Measurements from ENCODE around the gene TCP11L2. TPM values are rescaled to one million over a fixed set of nuclear protein-coding genes. Genes with fewer than 3 reads are reported as not detected.
A peak's percentile ranks its signal among the peaks of the same experiment; 100 is the strongest.

TCP11L2 gene
- 10 to 100 TPM; 10.6 to 19.4 TPM for polyA plus RNA-seq

DNA sequence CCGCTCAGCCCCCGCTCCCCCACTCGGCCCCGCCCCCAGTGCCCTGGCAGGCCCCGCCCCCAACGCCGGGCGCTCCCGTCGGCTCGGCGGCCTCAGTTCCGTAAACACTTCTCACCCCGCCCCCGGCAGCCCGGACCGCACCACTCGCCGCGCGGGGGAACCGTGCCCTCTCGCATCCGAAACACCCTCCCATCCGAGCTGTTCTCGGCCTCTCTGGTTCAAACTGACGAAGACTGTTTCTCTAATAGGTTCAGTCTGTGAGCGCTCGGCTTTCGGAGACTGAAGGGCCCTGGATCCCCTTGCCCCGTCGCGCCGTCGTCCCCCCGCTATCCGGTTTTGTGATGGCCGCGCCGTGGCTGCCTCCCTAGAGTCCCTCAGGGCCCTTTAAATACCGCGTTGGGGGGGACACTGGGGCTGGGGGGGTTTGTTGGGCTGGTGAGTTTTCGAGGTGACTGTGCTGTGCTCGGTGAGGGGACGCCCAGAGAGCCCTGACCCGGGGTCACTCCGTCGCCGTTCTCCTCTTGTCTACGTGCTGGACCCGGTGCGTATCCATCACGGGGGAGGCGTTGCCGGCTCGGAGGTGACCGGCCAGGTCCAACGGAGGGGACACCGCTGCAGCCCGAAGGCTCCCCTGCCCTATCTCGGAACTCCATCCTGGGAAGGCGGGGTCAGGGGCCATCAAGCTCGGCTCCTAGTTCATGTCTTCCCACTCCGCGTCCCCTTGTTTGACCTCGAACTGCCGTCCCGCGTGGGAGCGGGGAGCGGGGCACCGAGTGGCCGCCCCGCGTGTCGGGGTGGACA, at the start of gene TCP11L2:
Gene TCP11L2, plus strand, starts transcription at position 333 of the 801 bp plus-strand sequence. CDS start 8,343 bp downstream, outside the sequence.
- Histone ChIP-seq H3K36me3 (ENCODE audit: control insufficient read depth in 2 of 2, insufficient read depth in 2 of 2, low read length in 1 of 2) (no peaks in the 10 kb centered on the region), H3K27ac (ENCODE audit: low read depth in 2 of 2, low read length in 1 of 2) (peak within 1 kb of the TSS; percentile 99 to 100), H3K9me3 (ENCODE audit: control insufficient read depth in 2 of 2, insufficient read depth in 1 of 2, low read depth in 1 of 2, low read length in 1 of 2) (no peaks in the 10 kb centered on the region), H3K4me3 (ENCODE audit: low read depth in 1 of 2, low read length in 2 of 2) (peak within 1 kb of the TSS; percentile 99), H3K27me3 (ENCODE audit: control insufficient read depth in 1 of 2, insufficient read depth in 2 of 2, low read length in 2 of 2) (no peaks in the 10 kb centered on the region), H3K4me1 (ENCODE audit: control insufficient read depth in 2 of 2, insufficient read depth in 2 of 2, low read length in 1 of 2) (peaks cover 0 to 12% of the 10 kb centered on the region in 2 donors)
- WGBS, 2 donors = 0 to 1% methylated on average over 63 to 75 of the region's 76 CpGs

DNA sequence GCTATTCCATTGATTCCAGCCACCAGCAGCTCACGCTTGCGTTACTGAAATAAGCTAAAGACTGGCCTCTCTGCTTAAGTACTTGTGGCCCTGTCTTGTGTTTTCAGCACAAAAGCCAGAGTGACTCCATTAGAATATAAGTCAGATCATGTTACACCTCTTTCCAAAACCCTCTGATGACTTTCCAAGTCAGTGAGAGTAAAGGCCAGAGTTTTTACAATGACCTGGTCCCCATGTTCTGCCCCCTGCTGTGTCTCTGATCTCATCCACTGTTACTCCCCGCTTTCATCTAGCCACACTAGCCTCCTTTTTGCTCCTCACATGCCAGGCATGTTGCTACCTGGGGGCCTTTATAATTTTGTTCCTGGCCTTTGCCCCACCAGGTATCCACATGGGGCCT, 47.8 kb upstream of the TCP11L2 start:
- Histone ChIP-seq H3K36me3 (ENCODE audit: control insufficient read depth in 2 of 2, insufficient read depth in 2 of 2, low read length in 1 of 2) (no peaks in the 10 kb centered on the region), H3K27ac (ENCODE audit: low read depth in 2 of 2, low read length in 1 of 2) (no peak overlapping the region), H3K9me3 (ENCODE audit: control insufficient read depth in 2 of 2, insufficient read depth in 1 of 2, low read depth in 1 of 2, low read length in 1 of 2) (no peaks in the 10 kb centered on the region), H3K4me1 (ENCODE audit: control insufficient read depth in 2 of 2, insufficient read depth in 2 of 2, low read length in 1 of 2) (no peaks in the 10 kb centered on the region), H3K4me3 (ENCODE audit: low read depth in 1 of 2, low read length in 2 of 2) (no peak overlapping the region), H3K27me3 (ENCODE audit: control insufficient read depth in 1 of 2, insufficient read depth in 2 of 2, low read length in 2 of 2) (no peaks in the 10 kb centered on the region)
- WGBS, 2 donors = 91 to 95% methylated on average over 3 of the region's 3 CpGs

DNA sequence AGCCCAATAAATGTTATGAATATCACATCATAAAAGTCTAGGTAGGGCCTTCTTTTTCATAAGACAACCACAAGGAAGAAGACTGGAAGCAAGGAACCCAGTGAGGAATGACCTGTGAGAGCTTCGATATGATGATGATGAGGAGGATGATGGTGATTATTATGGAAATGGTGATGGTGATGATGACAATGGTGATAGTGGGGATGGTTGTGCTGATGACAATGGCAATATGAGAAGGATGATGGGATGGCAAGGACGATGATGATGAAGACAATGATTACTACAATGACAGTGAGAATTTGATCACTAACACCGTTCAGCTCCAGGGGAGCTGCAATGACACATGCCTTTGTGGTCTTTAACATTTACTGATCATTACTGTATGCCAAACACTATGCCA, 47.0 kb upstream of the TCP11L2 start:
- Histone ChIP-seq H3K4me1 (ENCODE audit: control insufficient read depth in 2 of 2, insufficient read depth in 2 of 2, low read length in 1 of 2) (no peaks in the 10 kb centered on the region), H3K4me3 (ENCODE audit: low read depth in 1 of 2, low read length in 2 of 2) (no peak overlapping the region), H3K36me3 (ENCODE audit: control insufficient read depth in 2 of 2, insufficient read depth in 2 of 2, low read length in 1 of 2) (no peaks in the 10 kb centered on the region), H3K27me3 (ENCODE audit: control insufficient read depth in 1 of 2, insufficient read depth in 2 of 2, low read length in 2 of 2) (no peaks in the 10 kb centered on the region), H3K9me3 (ENCODE audit: control insufficient read depth in 2 of 2, insufficient read depth in 1 of 2, low read depth in 1 of 2, low read length in 1 of 2) (no peaks in the 10 kb centered on the region), H3K27ac (ENCODE audit: low read depth in 2 of 2, low read length in 1 of 2) (no peak overlapping the region)
- 86 to 91% methylated on average over 3 of the region's 3 CpGs for WGBS, 2 donors

DNA sequence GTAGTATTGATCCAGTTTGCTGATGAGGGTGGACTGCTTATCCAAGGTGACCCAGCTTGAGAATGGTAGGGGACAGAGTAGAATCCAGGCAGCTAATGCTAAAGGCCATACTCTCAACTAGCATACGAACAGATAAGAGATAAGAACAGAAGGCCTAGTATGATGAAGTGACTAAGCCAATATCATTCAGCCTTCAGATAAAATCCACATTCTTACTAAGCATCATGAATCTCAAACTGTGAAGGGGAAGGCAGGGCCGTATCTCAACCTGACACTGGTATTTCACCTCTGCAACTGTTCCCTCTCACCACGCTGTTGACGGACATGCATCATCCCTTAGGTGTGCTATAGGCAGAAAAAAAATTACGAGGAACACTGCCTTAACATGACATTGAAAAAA, 46.6 kb upstream of the TCP11L2 start:
- Histone ChIP-seq H3K36me3 (ENCODE audit: control insufficient read depth in 2 of 2, insufficient read depth in 2 of 2, low read length in 1 of 2) (no peaks in the 10 kb centered on the region), H3K4me1 (ENCODE audit: control insufficient read depth in 2 of 2, insufficient read depth in 2 of 2, low read length in 1 of 2) (no peaks in the 10 kb centered on the region), H3K27ac (ENCODE audit: low read depth in 2 of 2, low read length in 1 of 2) (no peak overlapping the region), H3K27me3 (ENCODE audit: control insufficient read depth in 1 of 2, insufficient read depth in 2 of 2, low read length in 2 of 2) (no peaks in the 10 kb centered on the region), H3K9me3 (ENCODE audit: control insufficient read depth in 2 of 2, insufficient read depth in 1 of 2, low read depth in 1 of 2, low read length in 1 of 2) (no peaks in the 10 kb centered on the region), H3K4me3 (ENCODE audit: low read depth in 1 of 2, low read length in 2 of 2) (no peak overlapping the region)
- 67 to 82% methylated on average over 5 of the region's 5 CpGs for WGBS, 2 donors

DNA sequence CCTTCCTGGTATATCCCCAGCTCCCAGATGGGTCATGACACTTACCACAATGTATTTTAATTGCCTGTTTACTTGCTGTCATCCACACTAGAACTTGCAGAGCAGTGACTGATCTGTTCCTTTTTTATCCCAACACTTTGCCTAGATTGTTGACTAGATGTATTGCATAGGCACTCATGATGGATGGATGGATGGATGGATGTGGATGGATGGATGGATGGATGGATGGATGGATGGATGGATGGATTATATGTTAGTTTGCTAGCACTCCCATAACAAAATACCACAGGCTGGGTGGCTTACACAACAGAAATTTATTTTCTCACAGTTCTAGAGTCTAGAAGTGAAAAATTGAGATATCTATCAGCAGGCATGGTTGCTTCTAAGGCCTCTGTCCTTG, 46.0 kb upstream of the TCP11L2 start:
- H3K27me3 ChIP-seq (ENCODE audit: control insufficient read depth in 1 of 2, insufficient read depth in 2 of 2, low read length in 2 of 2) = no peaks in the 10 kb centered on the region
- no peak overlapping the region for H3K4me3 ChIP-seq (ENCODE audit: low read depth in 1 of 2, low read length in 2 of 2)
- no peaks in the 10 kb centered on the region for H3K9me3 ChIP-seq (ENCODE audit: control insufficient read depth in 2 of 2, insufficient read depth in 1 of 2, low read depth in 1 of 2, low read length in 1 of 2)
- no peaks in the 10 kb centered on the region for H3K4me1 ChIP-seq (ENCODE audit: control insufficient read depth in 2 of 2, insufficient read depth in 2 of 2, low read length in 1 of 2)
- H3K36me3 ChIP-seq (ENCODE audit: control insufficient read depth in 2 of 2, insufficient read depth in 2 of 2, low read length in 1 of 2) = no peaks in the 10 kb centered on the region
- no peak overlapping the region for H3K27ac ChIP-seq (ENCODE audit: low read depth in 2 of 2, low read length in 1 of 2)

DNA sequence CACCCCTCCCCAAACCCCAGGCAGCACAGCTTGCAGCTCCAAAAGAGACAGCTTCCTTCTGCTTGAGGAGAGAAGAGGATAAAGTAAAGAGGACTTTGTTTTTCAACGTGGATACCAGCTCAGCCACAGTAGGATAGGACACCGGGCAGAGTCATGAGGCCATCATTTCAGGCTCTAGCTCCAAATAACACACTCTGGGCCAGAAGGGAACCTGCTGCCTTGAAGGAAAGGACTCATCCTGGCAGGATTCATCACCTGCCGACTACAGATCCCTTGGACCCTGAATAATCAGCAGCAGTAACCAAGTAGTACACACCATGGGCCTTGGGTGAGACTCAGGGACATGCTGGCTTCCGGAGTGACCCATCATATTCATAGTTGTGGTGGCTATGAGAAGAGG, 44.3 kb upstream of the TCP11L2 start:
- Histone ChIP-seq H3K9me3 (ENCODE audit: control insufficient read depth in 2 of 2, insufficient read depth in 1 of 2, low read depth in 1 of 2, low read length in 1 of 2) (no peaks in the 10 kb centered on the region), H3K36me3 (ENCODE audit: control insufficient read depth in 2 of 2, insufficient read depth in 2 of 2, low read length in 1 of 2) (no peaks in the 10 kb centered on the region), H3K27me3 (ENCODE audit: control insufficient read depth in 1 of 2, insufficient read depth in 2 of 2, low read length in 2 of 2) (no peaks in the 10 kb centered on the region), H3K27ac (ENCODE audit: low read depth in 2 of 2, low read length in 1 of 2) (no peak overlapping the region), H3K4me1 (ENCODE audit: control insufficient read depth in 2 of 2, insufficient read depth in 2 of 2, low read length in 1 of 2) (no peaks in the 10 kb centered on the region), H3K4me3 (ENCODE audit: low read depth in 1 of 2, low read length in 2 of 2) (no peak overlapping the region)
- 86 to 88% methylated on average over 4 of the region's 4 CpGs for WGBS, 2 donors

DNA sequence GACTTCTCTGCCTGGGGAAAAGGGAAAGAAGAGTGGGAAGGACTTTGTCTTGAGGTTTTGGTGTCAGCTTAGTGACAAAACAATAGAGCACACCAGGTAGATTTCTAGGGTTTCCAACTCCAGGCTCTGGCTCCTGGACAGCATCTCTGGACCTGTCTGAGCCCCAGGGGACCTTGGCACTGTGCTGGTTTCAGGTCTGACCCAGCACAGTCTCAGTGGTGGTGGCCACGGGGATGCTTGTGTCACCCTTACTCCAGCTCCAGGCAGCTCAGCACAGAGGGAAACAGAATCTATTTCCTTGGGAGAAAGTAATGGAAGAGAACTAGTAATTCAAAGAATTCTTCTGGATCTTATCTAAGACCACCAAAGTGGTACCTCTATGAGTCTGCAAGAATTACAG, 43.6 kb upstream of the TCP11L2 start:
- H3K4me1 ChIP-seq (ENCODE audit: control insufficient read depth in 2 of 2, insufficient read depth in 2 of 2, low read length in 1 of 2) = no peaks in the 10 kb centered on the region
- H3K36me3 ChIP-seq (ENCODE audit: control insufficient read depth in 2 of 2, insufficient read depth in 2 of 2, low read length in 1 of 2) = no peaks in the 10 kb centered on the region
- no peak overlapping the region for H3K27ac ChIP-seq (ENCODE audit: low read depth in 2 of 2, low read length in 1 of 2)
- no peak overlapping the region for H3K4me3 ChIP-seq (ENCODE audit: low read depth in 1 of 2, low read length in 2 of 2)
- no peaks in the 10 kb centered on the region for H3K27me3 ChIP-seq (ENCODE audit: control insufficient read depth in 1 of 2, insufficient read depth in 2 of 2, low read length in 2 of 2)
- H3K9me3 ChIP-seq (ENCODE audit: control insufficient read depth in 2 of 2, insufficient read depth in 1 of 2, low read depth in 1 of 2, low read length in 1 of 2) = no peaks in the 10 kb centered on the region
- WGBS, 2 donors = 81 to 94% methylated on average over 1 of the region's 1 CpG

DNA sequence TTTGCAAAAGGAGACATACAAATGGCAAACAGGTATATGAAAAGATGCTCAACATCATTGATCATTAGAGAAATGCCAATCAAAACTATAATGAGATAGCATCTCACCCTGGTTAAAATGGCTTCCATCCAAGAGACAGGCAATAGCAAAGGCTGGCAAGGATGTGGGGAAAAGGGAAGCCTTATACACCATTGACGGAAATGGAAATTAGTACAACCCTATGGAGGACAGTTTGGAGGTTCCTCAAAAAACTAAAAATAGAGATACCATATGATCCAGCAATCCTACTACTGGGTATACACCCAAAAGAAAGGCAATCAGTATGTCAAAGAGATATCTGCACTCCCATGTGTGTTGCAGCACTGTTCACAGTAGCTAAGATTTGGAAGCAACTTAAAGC, 37.4 kb upstream of the TCP11L2 start:
- WGBS, 2 donors = 94 to 100% methylated on average over 1 of the region's 1 CpG
- H3K27ac ChIP-seq (ENCODE audit: low read depth in 2 of 2, low read length in 1 of 2) = no peak overlapping the region
- no peaks in the 10 kb centered on the region for H3K36me3 ChIP-seq (ENCODE audit: control insufficient read depth in 2 of 2, insufficient read depth in 2 of 2, low read length in 1 of 2)
- H3K9me3 ChIP-seq (ENCODE audit: control insufficient read depth in 2 of 2, insufficient read depth in 1 of 2, low read depth in 1 of 2, low read length in 1 of 2) = no peaks in the 10 kb centered on the region
- H3K4me3 ChIP-seq (ENCODE audit: low read depth in 1 of 2, low read length in 2 of 2) = no peak overlapping the region
- H3K4me1 ChIP-seq (ENCODE audit: control insufficient read depth in 2 of 2, insufficient read depth in 2 of 2, low read length in 1 of 2) = peaks cover 0 to 3% of the 10 kb centered on the region in 2 donors
- no peaks in the 10 kb centered on the region for H3K27me3 ChIP-seq (ENCODE audit: control insufficient read depth in 1 of 2, insufficient read depth in 2 of 2, low read length in 2 of 2)

DNA sequence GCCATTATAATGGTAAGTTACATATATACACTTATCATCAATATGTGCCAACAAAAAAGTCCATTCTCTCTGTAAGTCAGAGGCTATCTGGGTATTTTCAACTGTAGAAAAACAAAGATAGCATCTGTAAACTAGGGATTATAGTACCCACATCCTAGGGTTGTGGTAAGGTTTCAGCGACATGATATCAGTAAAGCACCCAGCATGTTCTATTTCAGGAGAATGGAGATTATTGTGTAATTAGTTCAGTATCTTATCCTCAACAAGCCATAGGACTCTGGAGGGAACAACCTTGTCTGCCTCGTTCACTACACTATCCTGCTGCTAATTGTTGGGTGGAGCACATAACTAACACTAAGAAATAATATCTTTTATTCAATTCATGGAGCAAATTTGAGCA, 35.0 kb upstream of the TCP11L2 start:
- no peaks in the 10 kb centered on the region for H3K36me3 ChIP-seq (ENCODE audit: control insufficient read depth in 2 of 2, insufficient read depth in 2 of 2, low read length in 1 of 2)
- no peaks in the 10 kb centered on the region for H3K9me3 ChIP-seq (ENCODE audit: control insufficient read depth in 2 of 2, insufficient read depth in 1 of 2, low read depth in 1 of 2, low read length in 1 of 2)
- H3K4me3 ChIP-seq (ENCODE audit: low read depth in 1 of 2, low read length in 2 of 2) = no peak overlapping the region
- no peaks in the 10 kb centered on the region for H3K27me3 ChIP-seq (ENCODE audit: control insufficient read depth in 1 of 2, insufficient read depth in 2 of 2, low read length in 2 of 2)
- H3K4me1 ChIP-seq (ENCODE audit: control insufficient read depth in 2 of 2, insufficient read depth in 2 of 2, low read length in 1 of 2) = peaks cover 0 to 7% of the 10 kb centered on the region in 2 donors
- no peak overlapping the region for H3K27ac ChIP-seq (ENCODE audit: low read depth in 2 of 2, low read length in 1 of 2)
- 69 to 72% methylated on average over 2 of the region's 2 CpGs for WGBS, 2 donors

DNA sequence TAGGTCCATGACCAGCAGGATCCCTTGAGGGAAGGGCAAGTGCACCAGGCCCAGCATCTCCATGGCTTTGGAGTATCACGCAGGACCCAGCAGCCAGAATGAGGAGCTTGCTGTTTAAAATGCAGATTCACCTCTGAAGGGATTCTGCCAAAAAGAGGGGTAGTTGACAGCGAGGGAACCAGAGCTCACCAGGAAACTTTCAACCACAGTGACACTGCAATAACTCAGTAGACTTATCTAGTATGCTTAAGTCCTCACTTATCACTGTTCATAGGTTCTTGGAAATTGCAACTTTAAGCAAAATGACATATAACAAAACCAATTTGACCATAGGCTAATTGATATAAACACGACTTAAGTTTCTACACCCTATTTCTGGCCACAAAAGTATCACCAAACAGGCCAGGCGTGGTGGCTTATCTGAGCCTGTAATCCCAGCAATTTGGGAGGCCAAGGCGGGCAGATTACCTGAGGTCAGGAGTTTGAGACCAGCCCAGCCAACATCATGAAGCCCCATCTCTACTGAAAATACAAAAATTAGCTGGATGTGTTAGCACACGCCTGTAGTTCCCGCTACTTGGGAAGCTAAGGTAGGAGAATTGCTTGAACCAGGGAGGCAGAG, 33.3 kb upstream of the TCP11L2 start:
- H3K27ac ChIP-seq (ENCODE audit: low read depth in 2 of 2, low read length in 1 of 2) = no peak overlapping the region
- no peaks in the 10 kb centered on the region for H3K27me3 ChIP-seq (ENCODE audit: control insufficient read depth in 1 of 2, insufficient read depth in 2 of 2, low read length in 2 of 2)
- no peaks in the 10 kb centered on the region for H3K36me3 ChIP-seq (ENCODE audit: control insufficient read depth in 2 of 2, insufficient read depth in 2 of 2, low read length in 1 of 2)
- no peaks in the 10 kb centered on the region for H3K9me3 ChIP-seq (ENCODE audit: control insufficient read depth in 2 of 2, insufficient read depth in 1 of 2, low read depth in 1 of 2, low read length in 1 of 2)
- peaks cover 0 to 10% of the 10 kb centered on the region in 2 donors for H3K4me1 ChIP-seq (ENCODE audit: control insufficient read depth in 2 of 2, insufficient read depth in 2 of 2, low read length in 1 of 2)
- H3K4me3 ChIP-seq (ENCODE audit: low read depth in 1 of 2, low read length in 2 of 2) = no peak overlapping the region
- 81 to 82% methylated on average over 7 of the region's 7 CpGs for WGBS, 2 donors

All from esophagus (tissue), 2 donors.